T-helper 1 cell (primary cell): ENCODE results near the gene NOL4.

Experiments used
- DNase-seq, 5 donors: peaks; one replicate each; pipeline ENCODE4 v3.0.0-alpha.2; 2012 to 2020

NOL4 gene

DNA sequence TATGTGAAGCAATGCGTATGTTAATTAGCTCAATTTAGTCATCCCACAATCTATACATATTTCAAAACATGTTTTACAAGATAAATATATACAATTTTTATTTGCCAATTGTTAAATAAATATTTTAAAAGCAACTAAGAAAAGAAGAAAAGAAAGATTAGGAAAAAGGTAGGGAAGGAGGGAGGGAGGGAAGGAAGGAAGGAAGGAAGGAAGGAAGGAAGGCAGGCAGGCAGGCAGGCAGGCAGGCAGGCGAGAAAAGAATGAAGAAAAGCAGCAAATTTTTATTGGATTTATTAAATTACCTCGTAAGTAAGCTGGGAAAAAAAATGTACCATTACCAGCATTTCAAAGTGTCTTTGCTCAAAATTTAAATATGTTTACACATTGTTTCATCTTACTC lies 30.5 kb downstream of the NOL4 start:
- DNase-seq = no peak

DNA sequence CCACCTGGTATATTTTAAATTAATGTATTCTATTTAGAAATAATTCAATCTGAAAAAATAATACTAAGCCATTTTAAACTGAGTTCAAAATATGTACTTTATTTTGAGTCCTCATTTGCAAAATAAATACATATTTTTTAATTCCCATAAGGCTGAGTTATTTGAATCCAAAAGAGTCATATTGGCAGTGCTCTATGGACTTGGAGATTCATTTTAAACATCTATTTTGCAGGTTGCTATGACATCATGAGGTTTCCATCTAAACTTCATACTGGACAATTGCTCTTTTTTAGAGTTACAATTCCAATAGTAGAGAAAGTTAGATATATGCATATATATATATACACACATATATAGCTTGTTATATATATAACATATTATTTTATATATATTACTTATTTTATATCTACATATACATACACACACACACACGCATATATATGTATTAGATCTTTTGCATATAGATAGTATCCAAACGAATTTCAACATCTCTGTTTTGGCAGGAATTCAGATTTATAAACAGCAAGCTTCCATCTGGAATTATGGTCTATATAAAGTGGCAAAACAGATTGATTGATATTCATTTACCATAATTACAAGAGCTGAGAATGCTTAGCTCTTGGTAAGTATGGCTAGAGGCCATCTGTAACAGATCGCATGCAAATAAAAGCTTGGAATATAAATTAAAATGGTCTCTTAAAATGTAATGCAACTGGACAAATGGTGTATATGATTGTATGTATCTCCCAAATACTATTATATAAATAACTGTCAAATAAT lies 34.9 kb downstream of the NOL4 start:
- no peak for DNase-seq
